Neural cell (in vitro differentiated cells): ENCODE results near the gene MYBPC1.

ENCODE experiments used
- CTCF ChIP-seq: fragments of 450-650 bp; IDR thresholded peaks from 2 replicates; pipeline ENCODE4 v1.5.1; 2014; ENCODE audit warnings: antibody characterized with exemption, mild to moderate bottlenecking, moderate library complexity; ENCODE audit not compliant: poor library complexity, severe bottlenecking
- EP300 ChIP-seq: fragments of 450-650 bp; conservative IDR thresholded peaks from 2 replicates; pipeline ENCODE4 v1.6.1; 2014; ENCODE audit warnings: antibody characterized with exemption, mild to moderate bottlenecking, moderate library complexity; ENCODE audit not compliant: poor library complexity, severe bottlenecking
- EZH2 ChIP-seq: fragments of 200-600, 300-800 bp; shearing (Covaris generic), sonication (generic); IDR thresholded peaks from 2 replicates; pipeline ENCODE4 v1.6.1; 2014; ENCODE audit warnings: antibody characterized with exemption, low read length, borderline replicate concordance, mild to moderate bottlenecking; ENCODE audit not compliant: insufficient read depth, poor library complexity, severe bottlenecking
- RAD21 ChIP-seq: fragments of 450-650 bp; conservative IDR thresholded peaks from 2 replicates; pipeline ENCODE4 v1.6.1; 2014; ENCODE audit warnings: antibody characterized with exemption, mild to moderate bottlenecking, moderate library complexity
- TAF1 ChIP-seq: IDR thresholded peaks from 2 replicates; pipeline ENCODE4 v1.6.1; 2012; ENCODE audit warnings: low read depth

- no peak for TF ChIP-seq CTCF
- no peak for TF ChIP-seq TAF1
- no peak for TF ChIP-seq EP300
- no peak for TF ChIP-seq EZH2
- TF ChIP-seq RAD21, result no peak
These were observed 96.8 kb downstream of the MYBPC1 start for GRCh38 chr12:101691503-101692096.
